AG04450 (cell line): ENCODE data around the gene SRSF6. TPM values are rescaled to one million over a fixed set of nuclear protein-coding genes. Genes with fewer than 3 reads are reported as not detected.
A peak's percentile ranks its signal among the peaks of the same experiment; 100 is the strongest.
"Not testable (repeated sequence)": the region's sequence is repeated elsewhere in the genome, so short reads cannot be mapped to it uniquely, and the experiment has no call there.

ENCODE experiments used
- CTCF ChIA-PET: fragments of 300-600, 350-600 bp; formaldehyde crosslinking; extraction: SDS; loops from one replicate; lab custom pipeline; 2022; ENCODE audit warnings: antibody characterized with exemption, inconsistent platforms; lab: Charles Lee
- POLR2A ChIA-PET: fragments of 350-600 bp; formaldehyde crosslinking; extraction: SDS; loops from one replicate; lab custom pipeline; 2021; ENCODE audit warnings: antibody characterized with exemption, inconsistent platforms; lab: Yijun Ruan, JAX
- DNase-seq: peaks from one replicate; pipeline ENCODE4 v3.0.0-alpha.2; 2011; ENCODE audit warnings: low read depth, low spot score
- H3K27ac ChIP-seq: one replicate; pipeline ENCODE4 v1.5.1; 2012; ENCODE audit warnings: low read depth, low read length, control low read depth
- H3K27me3 ChIP-seq: one replicate; pipeline ENCODE4 v1.6.0; 2012; ENCODE audit warnings: low read length; ENCODE audit not compliant: control insufficient read depth, insufficient read depth
- H3K4me3 ChIP-seq: 2 replicates; pipeline ENCODE4 v1.5.1; 2011; ENCODE audit warnings: mild to moderate bottlenecking, low read depth, low read length, control low read depth
- H3K9me3 ChIP-seq: 2 replicates; pipeline ENCODE4 v1.5.1; 2012; ENCODE audit warnings: low read length; ENCODE audit not compliant: control insufficient read depth, insufficient read depth
- polyA plus RNA-seq: library from polyadenylated mRNA; depleted of rRNA; stranded (reverse); fragments of >200 nt; gene quantifications from 2 replicates; pipeline ENCODE4 v1.2.3, GENCODE V29; 2011
- TF ChIP-seq, protein P1 (sequence below): IDR thresholded peaks from 2 replicates; pipeline ENCODE4 v1.5.1; 2011; ENCODE audit warnings: low read depth, low read length, control low read depth, inconsistent platforms

SRSF6 gene
- polyA plus RNA-seq, 1 experiment: 177 TPM

DNA sequence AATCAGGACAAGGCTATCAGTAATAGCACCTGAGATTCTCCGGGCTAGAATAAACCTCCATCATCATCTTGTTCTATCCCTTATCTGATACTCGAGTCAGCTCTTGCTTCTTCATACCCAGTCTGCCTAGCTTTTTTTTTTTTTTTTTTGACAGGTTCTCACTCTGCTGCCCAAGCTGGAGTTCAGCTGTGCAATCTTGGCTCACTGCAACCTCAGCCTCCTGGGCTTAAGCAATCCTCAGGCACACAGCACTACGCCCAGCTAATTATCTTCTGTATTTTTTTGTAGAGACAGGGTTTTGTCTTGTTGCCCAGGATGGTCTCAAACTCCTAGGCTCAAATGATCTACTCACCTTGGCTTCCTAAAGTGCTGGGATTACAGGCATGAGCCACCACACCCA lies 19.5 kb downstream of the SRSF6 start:
- Histone ChIP-seq H3K27me3 (peaks cover 9% of the 10 kb centered on the region), H3K27ac (no peak overlapping the region), H3K4me3 (no peak overlapping the region), H3K9me3 (no peaks in the 10 kb centered on the region)
- no peak for DNase-seq
- CTCF ChIA-PET: no interaction called here
- TF ChIP-seq, protein P1, sequence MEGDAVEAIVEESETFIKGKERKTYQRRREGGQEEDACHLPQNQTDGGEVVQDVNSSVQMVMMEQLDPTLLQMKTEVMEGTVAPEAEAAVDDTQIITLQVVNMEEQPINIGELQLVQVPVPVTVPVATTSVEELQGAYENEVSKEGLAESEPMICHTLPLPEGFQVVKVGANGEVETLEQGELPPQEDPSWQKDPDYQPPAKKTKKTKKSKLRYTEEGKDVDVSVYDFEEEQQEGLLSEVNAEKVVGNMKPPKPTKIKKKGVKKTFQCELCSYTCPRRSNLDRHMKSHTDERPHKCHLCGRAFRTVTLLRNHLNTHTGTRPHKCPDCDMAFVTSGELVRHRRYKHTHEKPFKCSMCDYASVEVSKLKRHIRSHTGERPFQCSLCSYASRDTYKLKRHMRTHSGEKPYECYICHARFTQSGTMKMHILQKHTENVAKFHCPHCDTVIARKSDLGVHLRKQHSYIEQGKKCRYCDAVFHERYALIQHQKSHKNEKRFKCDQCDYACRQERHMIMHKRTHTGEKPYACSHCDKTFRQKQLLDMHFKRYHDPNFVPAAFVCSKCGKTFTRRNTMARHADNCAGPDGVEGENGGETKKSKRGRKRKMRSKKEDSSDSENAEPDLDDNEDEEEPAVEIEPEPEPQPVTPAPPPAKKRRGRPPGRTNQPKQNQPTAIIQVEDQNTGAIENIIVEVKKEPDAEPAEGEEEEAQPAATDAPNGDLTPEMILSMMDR: no peak
- POLR2A ChIA-PET: interaction anchor here (0.7 to 1.5 kb wide), 2 partner anchors 11 to 51 kb away, joined by 3 to 4 read pairs; no protein-coding TSS in a partner anchor

DNA sequence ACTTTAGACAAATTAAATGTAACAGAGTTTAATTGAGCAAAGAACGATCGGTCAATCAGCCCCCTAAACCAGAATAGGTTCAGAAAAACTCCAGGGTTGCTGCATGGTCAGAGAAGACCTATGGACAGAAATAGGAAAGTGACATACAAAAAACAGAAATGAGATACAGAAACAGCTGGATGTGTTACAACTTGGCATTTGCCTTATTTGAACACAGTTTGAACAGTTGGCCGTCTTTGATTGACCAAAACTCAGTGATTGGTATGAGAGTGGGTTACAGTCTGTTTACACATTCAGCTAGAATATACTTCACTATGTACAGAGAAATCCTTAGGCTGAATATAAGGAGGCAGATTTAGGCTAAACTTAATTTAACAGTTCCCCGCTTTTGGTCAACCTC lies 19.9 kb downstream of the SRSF6 start:
- CTCF ChIA-PET: no interaction called here
- H3K27ac ChIP-seq: no peak overlapping the region
- POLR2A ChIA-PET: interaction anchor here (1.5 kb wide), 1 partner anchor 12 kb away, joined by 3 read pairs; no protein-coding TSS in a partner anchor
- DNase-seq: no peak
- H3K9me3 ChIP-seq: no peaks in the 10 kb centered on the region
- peaks cover 9% of the 10 kb centered on the region for H3K27me3 ChIP-seq
- no peak overlapping the region for H3K4me3 ChIP-seq
- TF ChIP-seq, protein P1: no peak

DNA sequence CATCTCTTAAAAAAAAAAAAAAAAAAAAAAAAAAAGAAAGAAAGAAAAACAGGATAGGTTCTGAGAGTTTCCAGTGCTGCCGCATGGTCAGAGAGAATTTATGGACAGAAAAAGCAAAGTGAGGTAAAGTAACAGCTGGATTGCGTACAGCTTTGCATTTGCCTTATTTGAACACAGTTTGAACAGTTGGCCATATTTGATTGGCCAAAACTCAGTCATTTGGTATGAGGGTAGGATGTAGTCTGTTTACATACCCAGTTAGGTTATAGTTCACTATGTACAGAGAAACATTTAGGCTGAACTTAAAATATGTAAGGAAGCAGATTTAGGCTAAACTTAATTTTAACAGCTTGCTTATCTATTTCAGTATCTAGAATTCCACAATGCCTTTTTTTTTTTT lies 32.3 kb downstream of the SRSF6 start:
- H3K9me3 ChIP-seq: no peaks in the 10 kb centered on the region; the same call in 1 of the 2 replicates
- no peaks in the 10 kb centered on the region for H3K27me3 ChIP-seq
- POLR2A ChIA-PET: interaction anchor here (1.2 to 1.6 kb wide), 2 partner anchors 25 to 33 kb away, joined by 3 to 11 read pairs; partner anchors contain the start of gene SRSF6
- H3K27ac ChIP-seq: no peak overlapping the region
- DNase-seq: peak; percentile 6
- TF ChIP-seq, protein P1: no peak
- CTCF ChIA-PET: interaction anchor here (0.6 kb wide), 1 partner anchor 34 kb away, joined by 4 read pairs; no protein-coding TSS in a partner anchor
- H3K4me3 ChIP-seq: no peak overlapping the region

DNA sequence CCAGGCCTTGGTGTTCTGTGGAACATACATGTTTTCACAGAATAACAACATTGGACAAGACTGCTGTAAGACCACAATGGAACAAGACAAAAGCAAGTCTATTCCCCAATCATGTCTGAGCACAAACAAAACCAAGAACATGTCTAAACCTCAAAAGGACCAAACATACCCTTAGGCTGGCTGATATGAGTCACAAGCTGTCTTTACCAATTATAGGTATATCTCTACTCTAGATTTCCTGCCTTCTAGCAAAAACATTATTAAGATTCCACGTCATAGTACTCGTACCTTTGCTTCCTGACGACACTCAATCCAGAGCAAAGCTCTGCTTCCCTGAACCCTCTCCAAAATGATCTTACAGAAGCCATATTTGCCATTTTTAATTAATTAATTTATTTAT lies 34.4 kb downstream of the SRSF6 start:
- POLR2A ChIA-PET: no interaction called here
- DNase-seq: no peak
- TF ChIP-seq, protein P1: no peak
- Histone ChIP-seq H3K27ac (no peak overlapping the region), H3K4me3 (no peak overlapping the region), H3K27me3 (no peaks in the 10 kb centered on the region), H3K9me3 (no peaks in the 10 kb centered on the region; the same call in 1 of the 2 replicates)
- CTCF ChIA-PET: no interaction called here

DNA sequence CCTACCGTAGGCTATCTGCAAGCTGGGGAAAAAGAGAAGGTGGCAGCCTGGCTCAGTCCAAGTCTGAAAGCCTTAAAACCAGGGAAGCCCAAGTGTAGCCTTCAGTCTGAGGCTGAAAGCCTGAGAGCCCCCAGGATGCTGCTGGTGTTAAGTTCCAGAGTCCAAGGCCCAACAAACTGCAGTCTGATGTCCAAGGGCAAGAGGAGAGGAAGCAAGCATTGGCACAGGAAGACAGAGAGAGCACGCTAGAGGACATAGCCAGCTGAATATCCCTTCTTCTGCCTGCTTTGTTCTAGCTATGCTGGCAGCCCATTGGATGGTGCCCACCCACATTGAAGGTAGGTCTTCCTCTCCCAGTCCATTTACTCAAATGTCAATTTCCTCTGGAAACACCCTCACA lies 37.7 kb downstream of the SRSF6 start:
- H3K9me3 ChIP-seq: no peaks in the 10 kb centered on the region
- no peak for DNase-seq
- POLR2A ChIA-PET: no interaction called here

DNA sequence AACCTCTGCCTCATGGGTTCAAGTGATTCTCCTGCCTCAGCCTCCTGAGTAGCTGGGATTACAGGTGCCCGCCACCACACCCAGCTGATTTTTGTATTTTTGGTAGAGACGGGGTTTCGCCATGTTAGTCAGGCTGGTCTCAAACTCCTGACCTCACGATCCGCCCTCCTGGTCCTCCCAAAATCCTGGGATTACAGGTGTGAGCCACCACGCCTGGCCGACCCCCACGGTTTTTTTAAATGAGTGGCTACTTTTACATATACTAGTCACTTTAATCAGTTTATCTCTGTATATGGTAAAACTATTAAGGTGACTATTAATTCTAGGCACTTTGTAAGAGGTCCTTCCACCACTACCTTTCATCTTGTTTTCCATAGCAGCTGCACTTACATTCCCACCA lies 44.3 kb downstream of the SRSF6 start:
- CTCF ChIA-PET, H3K4me3 ChIP-seq, H3K27ac ChIP-seq, POLR2A ChIA-PET, DNase-seq, H3K9me3 ChIP-seq: not testable (repeated sequence)
- H3K27me3 ChIP-seq: peaks cover 20% of the 10 kb centered on the region

More for the DNA sequence above, 37.7 kb downstream of the SRSF6 start:
- Histone ChIP-seq H3K27ac (no peak overlapping the region), H3K4me3 (no peak overlapping the region), H3K27me3 (no peaks in the 10 kb centered on the region)
- TF ChIP-seq, protein P1: no peak
- CTCF ChIA-PET: interaction anchor here (0.5 kb wide), 1 partner anchor 307 kb away, joined by 3 read pairs; no protein-coding TSS in a partner anchor
